Neutrophil (primary cell): Measurements from ENCODE around the gene RBM5.

Experiments
- H3K27ac ChIP-seq: fragments of 200-600 bp; sonication (generic); 2 replicates; pipeline ENCODE4 v1.5.1; 2016; ENCODE audit warnings: mild to moderate bottlenecking, moderate library complexity
- H3K27me3 ChIP-seq: fragments of 200-600 bp; sonication (generic); 2 replicates; pipeline ENCODE4 v1.6.0; 2016; ENCODE audit warnings: mild to moderate bottlenecking
- H3K36me3 ChIP-seq: fragments of 200-600 bp; sonication (generic); 2 replicates; pipeline ENCODE4 v1.5.1; 2017
- H3K4me1 ChIP-seq, 2 experiments: fragments of 200-600 bp in 1 of 2; sonication (generic) in 1 of 2; 1 replicate in 1 of 2; 2 replicates in 1 of 2; pipeline versions ENCODE4 v1.5.1 to v1.6.1; 2013 to 2016; ENCODE audit warnings: low read depth in 1 of 2, low read length in 1 of 2, mild to moderate bottlenecking in 1 of 2, moderate library complexity in 1 of 2; ENCODE audit not compliant: control insufficient read depth in 1 of 2, insufficient read depth in 1 of 2
- H3K4me3 ChIP-seq, 2 experiments: fragments of 200-600 bp in 1 of 2; sonication (generic) in 1 of 2; 1 replicate in 1 of 2; 2 replicates in 1 of 2; pipeline ENCODE4 v1.5.1; 2013 to 2016; ENCODE audit warnings: low read depth in 1 of 2, low read length in 1 of 2, mild to moderate bottlenecking in 1 of 2, moderate library complexity in 1 of 2
- H3K9me3 ChIP-seq: fragments of 200-600 bp; sonication (generic); 2 replicates; pipeline ENCODE4 v1.5.1; 2016
- TF ChIP-seq, protein P1 (sequence below): fragments of 200-600 bp; sonication (generic); IDR thresholded peaks from 2 replicates; pipeline ENCODE4 v1.5.1; 2016; ENCODE audit warnings: antibody characterized with exemption

Gene RBM5

DNA sequence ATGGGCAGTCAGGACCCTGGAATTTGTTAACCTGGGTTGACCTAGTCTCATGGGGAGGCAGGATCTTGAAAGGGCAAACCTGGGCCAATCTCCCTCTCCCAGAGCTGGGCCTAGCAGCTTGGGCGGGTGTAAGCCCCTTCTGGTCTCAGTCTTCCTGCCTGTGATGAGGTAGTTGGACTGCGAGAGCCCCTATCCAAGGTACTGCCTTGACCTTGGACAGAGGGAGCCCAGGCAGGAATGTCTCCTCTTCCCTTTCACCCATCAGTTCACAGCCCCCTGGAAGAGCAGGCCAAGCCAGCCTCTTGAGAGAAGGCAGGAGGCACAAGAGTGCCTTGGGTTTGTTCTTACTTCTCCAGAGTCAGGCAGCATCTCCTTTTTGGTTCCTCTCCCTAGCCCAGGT, 41.7 kb downstream of the RBM5 start:
- peaks cover 7% of the 10 kb centered on the region for H3K27me3 ChIP-seq
- TF ChIP-seq, protein P1, sequence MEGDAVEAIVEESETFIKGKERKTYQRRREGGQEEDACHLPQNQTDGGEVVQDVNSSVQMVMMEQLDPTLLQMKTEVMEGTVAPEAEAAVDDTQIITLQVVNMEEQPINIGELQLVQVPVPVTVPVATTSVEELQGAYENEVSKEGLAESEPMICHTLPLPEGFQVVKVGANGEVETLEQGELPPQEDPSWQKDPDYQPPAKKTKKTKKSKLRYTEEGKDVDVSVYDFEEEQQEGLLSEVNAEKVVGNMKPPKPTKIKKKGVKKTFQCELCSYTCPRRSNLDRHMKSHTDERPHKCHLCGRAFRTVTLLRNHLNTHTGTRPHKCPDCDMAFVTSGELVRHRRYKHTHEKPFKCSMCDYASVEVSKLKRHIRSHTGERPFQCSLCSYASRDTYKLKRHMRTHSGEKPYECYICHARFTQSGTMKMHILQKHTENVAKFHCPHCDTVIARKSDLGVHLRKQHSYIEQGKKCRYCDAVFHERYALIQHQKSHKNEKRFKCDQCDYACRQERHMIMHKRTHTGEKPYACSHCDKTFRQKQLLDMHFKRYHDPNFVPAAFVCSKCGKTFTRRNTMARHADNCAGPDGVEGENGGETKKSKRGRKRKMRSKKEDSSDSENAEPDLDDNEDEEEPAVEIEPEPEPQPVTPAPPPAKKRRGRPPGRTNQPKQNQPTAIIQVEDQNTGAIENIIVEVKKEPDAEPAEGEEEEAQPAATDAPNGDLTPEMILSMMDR: no peak
- no peaks in the 10 kb centered on the region for H3K9me3 ChIP-seq
- H3K36me3 ChIP-seq: no peaks in the 10 kb centered on the region
- no peaks in the 10 kb centered on the region for H3K4me1 ChIP-seq
- no peak overlapping the region for H3K27ac ChIP-seq
- H3K4me3 ChIP-seq: no peak overlapping the region

GRCh38 chr3:50132421-50133282, 43.9 kb downstream of the RBM5 start:
- peaks cover 7% of the 10 kb centered on the region for H3K27me3 ChIP-seq
- H3K36me3 ChIP-seq: no peaks in the 10 kb centered on the region
- H3K9me3 ChIP-seq: no peaks in the 10 kb centered on the region
- H3K27ac ChIP-seq: no peak overlapping the region
- H3K4me1 ChIP-seq: no peaks in the 10 kb centered on the region
- no peak overlapping the region for H3K4me3 ChIP-seq
- TF ChIP-seq, protein P1: no peak

- TF ChIP-seq, protein P1: no peak
- no peak overlapping the region for H3K4me3 ChIP-seq
- no peak overlapping the region for H3K27ac ChIP-seq
- peaks cover 7% of the 10 kb centered on the region for H3K27me3 ChIP-seq
- no peaks in the 10 kb centered on the region for H3K36me3 ChIP-seq
- H3K9me3 ChIP-seq: no peaks in the 10 kb centered on the region
- H3K4me1 ChIP-seq: no peaks in the 10 kb centered on the region
Observed at GRCh38 chr3:50133283-50133615, 44.5 kb downstream of the RBM5 start.

- peaks cover 4 to 6% of the 10 kb centered on the region in 2 experiments for H3K4me1 ChIP-seq
- TF ChIP-seq, protein P1: no peak
- no peaks in the 10 kb centered on the region for H3K36me3 ChIP-seq
- H3K4me3 ChIP-seq: no peak overlapping the region
- no peaks in the 10 kb centered on the region for H3K9me3 ChIP-seq
- H3K27ac ChIP-seq: no peak overlapping the region
- peaks cover 13% of the 10 kb centered on the region for H3K27me3 ChIP-seq
Observed at GRCh38 chr3:50134367-50134766, 45.6 kb downstream of the RBM5 start.

- H3K27ac ChIP-seq: no peak overlapping the region
- peaks cover 13% of the 10 kb centered on the region for H3K27me3 ChIP-seq
- H3K36me3 ChIP-seq: no peaks in the 10 kb centered on the region
- H3K4me3 ChIP-seq: no peak overlapping the region
- TF ChIP-seq, protein P1: no peak
- H3K4me1 ChIP-seq: peaks cover 4 to 6% of the 10 kb centered on the region in 2 experiments
- no peaks in the 10 kb centered on the region for H3K9me3 ChIP-seq
Observed at GRCh38 chr3:50135964-50136363, 47.2 kb downstream of the RBM5 start.
